Mammary epithelial cell (primary cell): Measurements from ENCODE around the gene UBE2G2.

Experiments
- EZH2 ChIP-seq: IDR thresholded peaks from 2 replicates; pipeline ENCODE4 v1.6.1; 2012; ENCODE audit warnings: low read length, inconsistent platforms, borderline replicate concordance
- TF ChIP-seq, protein P1 (sequence below), 2 donors: IDR thresholded peaks in 1 of 2; conservative IDR thresholded peaks in 1 of 2; 2 replicates each; pipeline ENCODE4 v1.5.1; 2011 to 2012; ENCODE audit warnings: inconsistent platforms in 2 of 2, low read length in 2 of 2, mild to moderate bottlenecking in 2 of 2, control low read depth in 1 of 2, low read depth in 1 of 2; ENCODE audit not compliant: insufficient read depth in 1 of 2; ENCODE audit errors: extremely low read depth in 1 of 2

DNA sequence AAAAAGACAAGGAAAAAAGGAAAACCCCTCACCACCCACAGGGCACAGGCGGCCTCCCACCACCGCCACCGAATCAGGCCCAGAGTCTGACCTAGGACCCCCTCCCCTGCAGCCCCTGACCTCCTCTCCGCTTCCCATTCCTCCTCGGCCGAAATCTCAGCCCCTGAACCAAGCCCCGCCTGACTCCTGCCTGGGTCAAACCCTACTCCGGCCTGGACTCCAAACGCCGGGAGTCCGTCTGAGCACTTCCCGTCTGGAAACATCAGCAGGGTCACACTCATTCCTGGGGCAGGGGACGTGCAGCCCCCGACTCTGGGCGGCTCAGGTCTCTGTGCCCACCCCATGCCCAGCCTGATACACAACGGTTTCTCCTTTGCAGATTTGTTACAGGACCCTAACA lies 42.6 kb upstream of the UBE2G2 start:
- no peak for TF ChIP-seq EZH2
- TF ChIP-seq, protein P1, sequence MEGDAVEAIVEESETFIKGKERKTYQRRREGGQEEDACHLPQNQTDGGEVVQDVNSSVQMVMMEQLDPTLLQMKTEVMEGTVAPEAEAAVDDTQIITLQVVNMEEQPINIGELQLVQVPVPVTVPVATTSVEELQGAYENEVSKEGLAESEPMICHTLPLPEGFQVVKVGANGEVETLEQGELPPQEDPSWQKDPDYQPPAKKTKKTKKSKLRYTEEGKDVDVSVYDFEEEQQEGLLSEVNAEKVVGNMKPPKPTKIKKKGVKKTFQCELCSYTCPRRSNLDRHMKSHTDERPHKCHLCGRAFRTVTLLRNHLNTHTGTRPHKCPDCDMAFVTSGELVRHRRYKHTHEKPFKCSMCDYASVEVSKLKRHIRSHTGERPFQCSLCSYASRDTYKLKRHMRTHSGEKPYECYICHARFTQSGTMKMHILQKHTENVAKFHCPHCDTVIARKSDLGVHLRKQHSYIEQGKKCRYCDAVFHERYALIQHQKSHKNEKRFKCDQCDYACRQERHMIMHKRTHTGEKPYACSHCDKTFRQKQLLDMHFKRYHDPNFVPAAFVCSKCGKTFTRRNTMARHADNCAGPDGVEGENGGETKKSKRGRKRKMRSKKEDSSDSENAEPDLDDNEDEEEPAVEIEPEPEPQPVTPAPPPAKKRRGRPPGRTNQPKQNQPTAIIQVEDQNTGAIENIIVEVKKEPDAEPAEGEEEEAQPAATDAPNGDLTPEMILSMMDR (conservative IDR thresholded peaks at IDR 0.05 in 1 of 2, IDR thresholded peaks at IDR 0.05 in 1 of 2; ENCODE audit: extremely low read depth in 1 of 2, insufficient read depth in 1 of 2, low read depth in 1 of 2, low read length in 2 of 2), result no peak
